GM18507 (cell line): ENCODE measurements around the gene RPN1.
"Not testable (repeated sequence)": the region's sequence is repeated elsewhere in the genome, so short reads cannot be mapped to it uniquely, and the experiment has no call there.

ENCODE experiments used
- DNase-seq: peaks from one replicate; pipeline ENCODE4 v3.0.0; 2011; ENCODE audit warnings: low read depth; ENCODE audit not compliant: insufficient read length; ENCODE audit errors: extremely low spot score
- FAIRE-seq: peaks from 2 replicates; lab custom pipeline; 2011; peaks lifted over from hg19 to GRCh38; lab: Jason Lieb, UNC

RPN1 gene

GRCh38 chr3:128587391-128587790 is 63.2 kb downstream of the RPN1 start:
- FAIRE-seq (no peak), DNase-seq (no peak)

GRCh38 chr3:128586932-128587331 is 63.7 kb downstream of the RPN1 start:
- FAIRE-seq, DNase-seq: not testable (repeated sequence)

DNA sequence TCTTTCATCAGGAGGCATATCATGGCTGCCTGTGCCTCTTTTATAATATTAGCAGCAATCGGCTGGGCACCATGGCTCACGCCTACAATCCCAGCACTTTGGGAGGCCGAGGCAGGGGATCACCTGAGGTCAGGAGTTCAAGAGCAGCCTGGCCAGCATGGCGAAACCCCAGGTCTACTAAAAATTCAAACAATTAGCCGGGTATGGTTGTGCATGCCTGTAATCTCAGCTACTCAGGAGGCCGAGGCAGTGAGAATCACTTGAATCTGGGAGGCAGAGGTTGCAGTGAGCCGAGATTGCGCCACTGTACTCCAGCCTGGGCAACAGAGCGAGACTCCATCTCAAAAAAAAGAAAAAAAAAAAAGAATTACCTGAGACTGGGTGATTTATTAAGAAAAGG is 64.2 kb downstream of the RPN1 start:
- not testable (repeated sequence) for DNase-seq, FAIRE-seq

GRCh38 chr3:128585974-128586373 is 64.6 kb downstream of the RPN1 start:
- no peak for FAIRE-seq
- no peak for DNase-seq

GRCh38 chr3:128585189-128585588 is 65.4 kb downstream of the RPN1 start:
- FAIRE-seq, result no peak

DNA sequence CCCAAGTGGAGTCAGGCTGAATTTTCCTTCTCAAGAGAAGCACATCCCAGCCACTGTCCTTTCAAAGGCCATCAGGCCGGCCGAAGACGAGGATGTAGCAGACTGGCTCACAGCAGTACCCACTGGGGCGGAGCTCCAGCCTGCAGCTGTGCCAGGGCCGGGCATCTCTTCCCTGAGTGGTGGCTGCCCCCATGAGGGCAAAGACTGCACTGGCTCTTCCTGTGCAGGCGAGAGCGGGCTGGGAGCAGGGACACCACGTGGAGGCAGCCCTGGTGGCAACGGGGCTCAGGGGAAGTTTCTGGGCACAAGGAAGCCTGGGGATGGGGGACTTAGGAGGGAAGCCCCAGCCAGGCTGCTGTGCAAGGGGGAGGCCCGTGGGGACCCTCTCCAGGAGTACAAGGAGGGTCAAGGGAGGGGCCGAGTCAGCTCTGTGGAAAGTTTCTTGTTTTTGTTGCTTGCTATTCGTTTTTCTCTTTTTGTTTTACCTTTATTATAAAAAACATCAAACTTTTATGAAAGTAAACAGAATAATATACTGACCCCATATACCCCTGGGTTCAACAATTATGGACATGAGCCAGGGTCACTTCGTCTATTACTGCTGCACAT is 66.1 kb downstream of the RPN1 start:
- FAIRE-seq, result no peak
- no peak for DNase-seq

More at GRCh38 chr3:128585189-128585588, 65.4 kb downstream of the RPN1 start:
- no peak for DNase-seq

GRCh38 chr3:128581566-128581965 is 69.1 kb downstream of the RPN1 start:
- FAIRE-seq (no peak), DNase-seq (no peak)

DNA sequence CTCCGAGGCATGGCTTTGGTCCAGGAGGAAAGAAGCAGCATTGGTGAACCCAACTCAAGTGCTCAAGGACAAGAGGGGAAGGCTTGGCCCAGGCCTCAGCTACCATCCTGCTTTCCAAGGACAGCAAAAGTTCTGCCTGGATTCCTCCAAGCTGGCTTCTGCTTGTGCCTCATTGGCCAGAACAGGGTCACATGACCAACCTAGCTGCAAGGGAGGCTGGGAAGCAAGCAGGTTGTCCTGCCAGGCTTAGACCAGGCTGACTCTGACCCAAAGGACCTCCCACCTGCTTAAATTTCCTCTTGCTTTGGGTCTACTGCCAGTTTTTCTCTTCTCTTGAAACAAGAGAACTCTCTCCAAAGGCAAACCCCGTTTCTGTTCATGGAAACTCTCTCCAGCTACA is 70.7 kb downstream of the RPN1 start:
- DNase-seq (no peak), FAIRE-seq (no peak)

DNA sequence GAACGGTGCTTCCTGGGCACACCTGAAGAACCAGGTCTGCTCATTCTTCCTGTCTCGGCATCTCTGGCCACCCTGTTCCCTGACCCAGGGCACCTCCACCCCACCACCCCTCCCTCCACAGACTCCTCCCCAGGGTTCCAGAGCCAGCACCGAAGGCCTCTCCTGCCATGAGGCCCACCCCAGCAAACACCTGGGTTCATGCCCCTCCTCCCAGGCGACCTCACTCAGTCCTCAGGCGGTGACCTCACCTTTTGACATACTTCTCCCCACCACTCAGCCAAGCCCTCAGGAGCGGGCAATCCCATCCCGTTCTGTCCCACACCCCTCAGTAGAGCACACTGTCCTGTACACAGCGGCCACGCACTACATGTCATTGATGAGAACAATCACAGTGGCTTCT is 72.3 kb downstream of the RPN1 start:
- FAIRE-seq (no peak), DNase-seq (no peak)

DNA sequence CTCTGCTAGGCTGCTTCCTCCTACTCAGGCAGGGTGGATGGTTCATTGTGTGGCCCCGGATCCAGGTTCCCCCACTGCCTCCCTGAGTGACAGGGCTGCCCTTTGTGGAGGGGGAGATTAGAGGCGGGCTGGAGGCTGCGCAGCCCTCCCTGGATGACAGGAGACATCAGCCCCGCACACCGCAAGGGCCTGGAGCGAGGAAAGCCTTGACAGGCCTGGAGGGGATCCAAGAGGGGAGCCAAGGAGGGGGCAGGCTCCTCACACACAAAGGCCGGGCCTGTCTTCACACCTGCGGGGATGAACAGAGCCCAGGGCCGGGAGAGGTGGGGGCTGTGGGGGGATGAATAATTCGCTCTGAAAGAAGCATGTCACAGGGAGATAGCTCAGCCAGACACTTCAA is 72.9 kb downstream of the RPN1 start:
- DNase-seq, result no peak
- FAIRE-seq, result no peak

DNA sequence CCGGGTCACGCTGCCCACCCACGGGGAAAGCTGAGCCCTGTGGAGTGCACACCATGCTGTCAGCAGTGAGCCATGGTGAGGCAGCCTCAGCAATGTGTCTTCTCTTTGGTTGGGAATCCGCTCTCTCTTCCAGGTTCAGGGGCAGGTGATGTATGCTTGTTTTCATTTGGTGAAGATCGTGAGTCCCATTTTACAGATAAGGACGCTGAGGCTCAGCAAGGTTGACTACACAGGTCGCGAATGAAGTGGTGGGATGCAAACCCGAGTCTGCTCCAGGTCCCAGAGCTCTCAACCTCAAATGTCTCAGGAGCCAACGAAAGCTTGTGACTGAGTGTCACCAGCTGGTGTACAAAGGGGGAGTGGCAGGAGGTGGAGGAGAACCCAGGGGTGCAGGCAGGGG is 74.3 kb downstream of the RPN1 start:
- FAIRE-seq, result no peak
- DNase-seq, result no peak

DNA sequence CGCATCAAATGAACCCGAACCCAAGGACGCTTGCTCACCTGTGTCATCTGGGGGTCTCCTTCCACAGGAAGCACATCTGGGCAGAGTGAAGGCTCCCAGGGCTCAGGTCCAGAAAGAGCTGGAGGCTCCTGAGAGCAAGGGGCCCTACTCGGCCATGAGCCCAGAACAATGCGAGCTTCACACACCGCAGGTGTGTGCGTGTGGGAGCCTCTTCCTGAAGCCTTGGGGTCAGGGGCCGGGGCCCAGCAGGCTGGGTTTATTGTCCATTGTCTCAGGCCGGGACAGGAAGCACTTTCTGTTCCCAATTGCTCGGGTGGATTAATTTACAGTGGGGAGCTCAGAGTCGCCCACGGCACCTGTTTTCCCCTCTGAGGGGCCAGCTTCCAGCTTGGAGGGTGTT is 74.8 kb downstream of the RPN1 start:
- FAIRE-seq, result no peak
- DNase-seq, result no peak

DNA sequence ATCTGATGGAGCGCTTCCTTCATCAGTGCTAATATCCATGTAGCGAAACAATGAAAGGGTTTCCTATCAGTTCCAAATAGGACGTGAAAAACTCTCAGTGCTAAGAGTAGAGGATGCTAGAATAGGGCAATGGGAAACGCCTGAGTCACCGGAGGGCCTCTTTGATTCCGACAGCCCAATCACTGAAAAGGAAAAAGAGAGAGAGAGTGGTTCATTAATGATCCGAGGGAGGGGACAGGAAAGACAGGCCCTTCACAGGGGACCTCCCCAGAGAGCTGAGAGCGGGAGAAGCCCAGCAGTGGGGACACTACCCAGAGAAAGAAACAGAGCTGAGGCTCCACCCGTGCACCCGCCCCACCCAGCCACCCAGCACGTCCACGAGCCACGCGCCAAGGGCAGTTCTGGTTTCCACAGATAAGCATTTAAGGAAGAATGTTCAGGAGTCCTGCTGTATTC is 76.9 kb downstream of the RPN1 start:
- no peak for FAIRE-seq
- no peak for DNase-seq

GRCh38 chr3:128573160-128573559 is 77.5 kb downstream of the RPN1 start:
- DNase-seq, result no peak
- no peak for FAIRE-seq

DNA sequence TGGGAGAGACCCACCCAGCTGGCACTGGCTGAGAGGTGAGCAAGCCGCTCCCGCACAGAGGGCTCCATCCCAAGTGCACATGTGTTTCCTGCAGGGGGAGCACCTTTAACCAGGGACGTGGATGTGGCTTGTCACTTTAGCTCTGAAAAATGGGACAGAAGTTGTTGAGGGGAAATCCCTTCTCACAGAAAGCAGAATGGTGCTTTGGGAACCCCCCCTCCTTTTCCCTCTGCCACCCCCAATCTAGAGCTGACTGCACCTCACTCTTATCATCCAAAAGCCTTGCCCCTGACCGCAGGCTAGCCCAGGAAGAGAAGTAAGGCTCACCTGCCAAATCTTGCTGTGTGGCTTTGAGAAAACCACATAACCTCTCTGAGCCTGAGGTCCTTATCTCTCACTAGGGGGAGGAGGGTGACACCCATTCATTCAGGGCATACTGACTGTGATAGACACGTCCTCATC is 77.9 kb downstream of the RPN1 start:
- FAIRE-seq (no peak), DNase-seq (no peak)

GRCh38 chr3:128572013-128572412 is 78.6 kb downstream of the RPN1 start:
- DNase-seq (no peak), FAIRE-seq (no peak)
